GM21786 (cell line): ENCODE measurements around the gene TSPAN9.

Experiments used
- ATAC-seq: cut with Tn5 transposase; IDR thresholded peaks from one replicate; pipeline ENCODE4 v1.9.1; 2021; ENCODE audit not compliant: unreplicated experiment

Gene TSPAN9

GRCh38 chr12:3184485-3184884 is 107.3 kb downstream of the TSPAN9 start:
- ATAC-seq = no peak

DNA sequence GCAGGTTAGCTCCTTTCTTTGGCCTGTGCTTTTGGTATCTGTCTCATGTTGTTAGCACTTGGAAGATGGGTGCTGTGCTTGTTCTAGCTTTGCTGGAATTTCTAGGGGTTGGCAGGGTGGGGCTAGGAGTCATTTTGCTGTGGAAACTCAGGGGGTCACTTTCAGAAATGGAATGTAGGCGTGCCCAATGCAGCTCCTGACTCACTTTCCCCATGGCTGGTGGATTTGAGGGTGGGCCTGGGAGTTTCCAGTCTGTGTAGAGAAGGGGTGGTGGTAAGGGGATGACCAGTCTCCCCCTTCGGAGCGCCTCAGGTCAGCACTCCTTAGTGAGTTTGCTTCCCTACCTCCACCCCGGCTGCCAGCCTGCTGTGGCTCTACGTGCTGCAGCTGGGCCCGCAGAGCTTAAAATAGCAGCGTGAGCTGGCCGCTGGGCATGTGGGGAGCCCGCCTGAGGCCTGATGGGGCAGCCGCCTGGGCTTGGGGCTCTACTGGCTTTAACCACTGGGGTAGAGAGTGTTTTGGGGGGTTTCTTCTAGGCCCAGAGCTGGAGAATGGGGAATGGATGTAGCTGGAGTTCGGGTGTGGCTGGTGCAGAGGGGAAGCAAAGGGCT is 108.2 kb downstream of the TSPAN9 start:
- ATAC-seq = no peak

- ATAC-seq = peak; percentile 75
These were observed 109.5 kb downstream of the TSPAN9 start for GRCh38 chr12:3186546-3187215.

GRCh38 chr12:3187846-3188770 is 110.9 kb downstream of the TSPAN9 start:
- no peak for ATAC-seq

DNA sequence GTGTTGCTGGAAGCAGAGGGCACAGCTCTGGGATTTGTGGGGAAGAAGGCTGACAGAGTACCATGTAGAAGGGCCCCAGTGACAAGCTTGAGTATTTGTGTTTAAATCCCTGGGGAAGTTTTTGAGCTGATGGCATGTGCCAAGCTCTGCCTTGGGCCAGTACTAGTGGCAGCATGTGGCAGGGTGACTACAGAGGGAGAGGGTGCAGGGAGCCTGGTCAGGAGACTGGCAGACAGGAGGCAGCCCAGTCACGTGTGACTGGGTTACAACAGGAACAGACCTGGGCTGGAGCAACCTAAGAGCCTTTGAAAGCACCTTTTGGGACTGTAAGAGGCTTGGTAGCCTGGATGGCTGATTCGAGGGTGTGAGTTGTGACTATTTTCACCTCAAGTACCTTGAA is 112.1 kb downstream of the TSPAN9 start:
- no peak for ATAC-seq

GRCh38 chr12:3190101-3190500 is 112.9 kb downstream of the TSPAN9 start:
- no peak for ATAC-seq

GRCh38 chr12:3191450-3191849 is 114.3 kb downstream of the TSPAN9 start:
- no peak for ATAC-seq

- ATAC-seq = no peak
These were observed 115.0 kb downstream of the TSPAN9 start for GRCh38 chr12:3192221-3192620.

DNA sequence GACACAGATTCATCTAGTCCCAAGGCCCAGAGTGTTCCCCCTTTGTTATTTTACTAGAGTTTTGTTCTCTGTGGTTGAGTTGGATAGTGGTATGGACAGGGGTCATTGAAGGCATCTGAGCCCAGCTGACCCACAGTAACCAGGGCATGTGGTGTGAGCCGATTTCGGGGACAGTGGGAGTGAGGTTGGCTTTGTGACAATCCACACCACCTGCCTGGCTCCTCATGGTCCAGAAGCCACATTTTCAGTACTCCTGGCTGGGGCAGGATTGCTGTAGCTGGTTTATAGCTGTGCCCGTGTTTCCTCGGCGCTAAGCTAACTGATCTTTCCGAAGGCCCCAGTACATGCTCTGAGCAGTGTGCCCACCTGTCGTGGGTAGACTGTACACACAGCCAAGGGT is 116.0 kb downstream of the TSPAN9 start:
- ATAC-seq = no peak

DNA sequence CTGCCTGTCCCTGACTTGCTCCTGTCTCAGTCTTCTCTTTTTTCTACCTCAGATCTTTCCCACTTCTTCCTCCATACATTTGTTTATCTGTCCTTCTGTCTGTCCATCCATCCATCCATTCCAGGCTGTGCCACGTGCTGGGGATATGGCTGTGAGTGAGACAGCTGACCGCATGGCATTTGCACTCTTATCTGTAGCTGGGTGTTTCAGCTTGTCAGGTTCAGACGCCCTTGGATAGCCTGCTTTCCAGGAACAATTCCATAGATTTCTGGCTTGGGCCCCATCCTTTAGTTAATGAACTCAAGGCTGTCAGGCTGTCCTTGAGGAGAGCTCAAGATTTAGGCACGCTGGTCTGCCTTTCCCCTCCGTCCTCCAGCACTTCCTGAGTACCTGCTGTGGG is 116.6 kb downstream of the TSPAN9 start:
- no peak for ATAC-seq

GRCh38 chr12:3195337-3195736 is 118.2 kb downstream of the TSPAN9 start:
- no peak for ATAC-seq

DNA sequence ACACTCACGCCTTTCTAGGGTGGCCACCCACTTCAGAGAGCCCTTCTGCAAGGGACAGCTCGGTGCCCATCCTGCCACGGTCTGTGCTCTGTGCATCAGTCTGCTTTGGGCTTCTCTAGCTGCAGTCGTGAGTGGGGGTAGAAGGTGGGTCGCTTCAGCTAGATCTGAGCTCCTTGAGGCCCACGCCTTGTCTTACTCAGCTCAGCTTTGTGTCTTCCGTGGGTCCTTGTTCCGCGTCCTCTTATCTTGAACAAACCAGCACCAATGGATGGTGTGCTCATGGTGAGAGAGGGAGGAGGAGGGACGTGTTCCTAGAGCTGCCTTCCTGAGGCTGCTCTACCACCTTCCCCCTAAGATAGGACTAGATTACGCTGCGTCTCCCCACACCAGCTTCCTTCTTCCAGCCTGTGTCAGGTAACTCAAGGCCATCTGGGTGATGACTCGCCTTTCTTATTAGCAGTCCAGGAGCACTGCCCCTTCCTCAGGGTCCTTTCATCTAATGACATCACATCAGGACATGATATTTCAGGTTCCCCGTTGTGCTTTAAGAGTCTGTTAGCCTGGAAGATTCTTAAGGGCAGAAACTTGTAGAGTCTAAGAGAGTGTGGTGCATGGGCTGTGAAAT is 118.8 kb downstream of the TSPAN9 start:
- ATAC-seq = no peak

- no peak for ATAC-seq
These were observed 119.3 kb downstream of the TSPAN9 start for GRCh38 chr12:3196488-3196887.

GRCh38 chr12:3197131-3197818 is 120.1 kb downstream of the TSPAN9 start:
- ATAC-seq = no peak

- ATAC-seq = no peak
These were observed 122.4 kb downstream of the TSPAN9 start for GRCh38 chr12:3199551-3200031.

DNA sequence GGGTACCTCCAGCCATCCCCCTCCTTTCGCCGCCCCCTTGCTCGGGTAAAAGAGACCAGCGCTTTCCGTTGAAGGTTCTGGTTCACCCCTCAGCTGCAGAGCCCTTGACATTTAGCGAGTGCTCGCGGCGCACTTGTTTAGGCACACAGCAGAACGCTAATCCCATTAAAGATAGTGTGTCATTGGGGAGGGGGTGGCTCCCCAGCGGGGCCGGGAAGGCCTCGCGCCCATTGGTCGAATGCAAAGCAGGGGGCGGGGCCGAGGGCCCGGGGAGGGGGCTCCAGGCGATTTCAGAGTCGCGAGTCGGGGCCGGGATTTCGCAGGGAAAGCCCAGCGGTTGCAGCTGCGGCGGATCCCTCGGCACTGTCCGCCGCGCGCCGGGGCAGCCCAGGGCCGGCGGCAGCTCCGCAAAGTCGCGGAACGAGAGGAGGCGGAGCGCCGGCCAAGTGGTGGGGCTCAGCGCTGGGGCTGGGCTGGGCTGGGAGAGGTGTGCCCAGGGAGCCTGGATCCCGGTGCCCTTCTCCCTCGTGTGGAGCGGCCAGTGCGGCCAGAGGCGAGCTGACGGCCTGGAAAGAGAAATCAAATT is 122.9 kb downstream of the TSPAN9 start:
- ATAC-seq = no peak

GRCh38 chr12:3200814-3201233 is 123.6 kb downstream of the TSPAN9 start:
- no peak for ATAC-seq

- ATAC-seq = no peak
These were observed 124.3 kb downstream of the TSPAN9 start for GRCh38 chr12:3201339-3202051.

GRCh38 chr12:3202096-3202495 is 124.9 kb downstream of the TSPAN9 start:
- no peak for ATAC-seq
